ENCODE data around the gene ZCCHC3. TPM values are rescaled to one million over a fixed set of nuclear protein-coding genes. Genes with fewer than 3 reads are reported as not detected.

Gene ZCCHC3
- total RNA-seq, 2 donors from 2014 or later, result 16.3 to 27.0 TPM

DNA sequence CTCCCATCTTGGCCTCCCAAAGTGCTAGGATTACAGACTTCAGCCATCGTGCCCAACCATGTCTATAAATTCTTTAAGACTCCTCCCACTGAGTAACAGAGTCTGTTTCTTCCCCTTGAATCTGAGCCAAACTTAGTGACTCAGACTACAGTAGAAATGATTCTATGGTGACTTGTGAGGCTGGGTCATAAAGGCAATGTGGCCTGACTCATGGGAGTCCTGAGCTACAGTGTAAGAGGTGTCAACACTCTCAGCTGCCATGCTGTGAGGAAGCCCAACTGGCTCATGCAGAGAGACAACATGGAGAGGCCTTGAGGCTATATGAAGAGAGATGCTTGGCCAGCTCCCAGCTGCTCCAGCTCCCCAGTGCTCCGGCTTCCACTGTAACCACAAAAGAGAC lies 44.3 kb downstream of the ZCCHC3 start:
- DNase-seq (ENCODE audit: low spot score), result no peak
- no peaks in the 10 kb centered on the region for H3K27me3 ChIP-seq (replicated peaks; ENCODE audit: insufficient read depth)
- H3K36me3 ChIP-seq, result no peaks in the 10 kb centered on the region
- no peak for TF ChIP-seq POLR2A (IDR thresholded peaks at IDR 0.05)
- TF ChIP-seq POLR2AphosphoS5 (IDR thresholded peaks at IDR 0.05), result no peak
- TF ChIP-seq, protein P1, sequence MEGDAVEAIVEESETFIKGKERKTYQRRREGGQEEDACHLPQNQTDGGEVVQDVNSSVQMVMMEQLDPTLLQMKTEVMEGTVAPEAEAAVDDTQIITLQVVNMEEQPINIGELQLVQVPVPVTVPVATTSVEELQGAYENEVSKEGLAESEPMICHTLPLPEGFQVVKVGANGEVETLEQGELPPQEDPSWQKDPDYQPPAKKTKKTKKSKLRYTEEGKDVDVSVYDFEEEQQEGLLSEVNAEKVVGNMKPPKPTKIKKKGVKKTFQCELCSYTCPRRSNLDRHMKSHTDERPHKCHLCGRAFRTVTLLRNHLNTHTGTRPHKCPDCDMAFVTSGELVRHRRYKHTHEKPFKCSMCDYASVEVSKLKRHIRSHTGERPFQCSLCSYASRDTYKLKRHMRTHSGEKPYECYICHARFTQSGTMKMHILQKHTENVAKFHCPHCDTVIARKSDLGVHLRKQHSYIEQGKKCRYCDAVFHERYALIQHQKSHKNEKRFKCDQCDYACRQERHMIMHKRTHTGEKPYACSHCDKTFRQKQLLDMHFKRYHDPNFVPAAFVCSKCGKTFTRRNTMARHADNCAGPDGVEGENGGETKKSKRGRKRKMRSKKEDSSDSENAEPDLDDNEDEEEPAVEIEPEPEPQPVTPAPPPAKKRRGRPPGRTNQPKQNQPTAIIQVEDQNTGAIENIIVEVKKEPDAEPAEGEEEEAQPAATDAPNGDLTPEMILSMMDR (IDR thresholded peaks at IDR 0.05), result no peak
- intact Hi-C loops (cut with DNase I), result no loop called here
- H3K9me3 ChIP-seq, result no peaks in the 10 kb centered on the region
- peaks cover 9% of the 10 kb centered on the region for H3K4me1 ChIP-seq (replicated peaks)
- 54% methylated on average over 2 of the region's 2 CpGs for WGBS
- H3K4me3 ChIP-seq, result no peak overlapping the region
- no peak overlapping the region for H3K27ac ChIP-seq

DNA sequence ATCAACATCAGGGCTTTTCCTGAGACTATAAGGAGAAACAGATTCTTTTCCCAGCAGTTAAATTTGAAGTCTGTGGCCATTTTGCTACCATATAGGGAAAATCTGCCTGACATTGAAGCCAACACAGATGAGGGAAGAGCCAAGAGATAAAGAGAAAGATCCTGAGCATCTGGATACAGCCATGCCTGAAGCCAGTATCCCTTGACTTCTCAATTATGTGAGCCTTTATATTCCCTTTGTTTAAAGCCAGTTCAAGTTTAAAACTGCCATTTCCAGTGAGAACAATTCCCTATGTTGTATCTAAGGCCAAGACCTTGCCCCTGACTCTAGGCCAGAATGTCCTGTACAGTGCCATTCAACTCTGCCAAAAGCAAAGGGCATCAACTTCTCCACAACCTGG lies 45.7 kb downstream of the ZCCHC3 start:
- no peak overlapping the region for H3K27ac ChIP-seq
- TF ChIP-seq POLR2AphosphoS5 (IDR thresholded peaks at IDR 0.05), result no peak
- no peak for TF ChIP-seq POLR2A (IDR thresholded peaks at IDR 0.05)
- TF ChIP-seq, protein P1 (IDR thresholded peaks at IDR 0.05), result no peak
- no peaks in the 10 kb centered on the region for H3K9me3 ChIP-seq
- peaks cover 9% of the 10 kb centered on the region for H3K4me1 ChIP-seq (replicated peaks)
- intact Hi-C loops (cut with DNase I), result no loop called here
- H3K36me3 ChIP-seq, result no peaks in the 10 kb centered on the region
- H3K4me3 ChIP-seq, result no peak overlapping the region
- no peaks in the 10 kb centered on the region for H3K27me3 ChIP-seq (replicated peaks; ENCODE audit: insufficient read depth)
- no peak for DNase-seq (ENCODE audit: low spot score)

DNA sequence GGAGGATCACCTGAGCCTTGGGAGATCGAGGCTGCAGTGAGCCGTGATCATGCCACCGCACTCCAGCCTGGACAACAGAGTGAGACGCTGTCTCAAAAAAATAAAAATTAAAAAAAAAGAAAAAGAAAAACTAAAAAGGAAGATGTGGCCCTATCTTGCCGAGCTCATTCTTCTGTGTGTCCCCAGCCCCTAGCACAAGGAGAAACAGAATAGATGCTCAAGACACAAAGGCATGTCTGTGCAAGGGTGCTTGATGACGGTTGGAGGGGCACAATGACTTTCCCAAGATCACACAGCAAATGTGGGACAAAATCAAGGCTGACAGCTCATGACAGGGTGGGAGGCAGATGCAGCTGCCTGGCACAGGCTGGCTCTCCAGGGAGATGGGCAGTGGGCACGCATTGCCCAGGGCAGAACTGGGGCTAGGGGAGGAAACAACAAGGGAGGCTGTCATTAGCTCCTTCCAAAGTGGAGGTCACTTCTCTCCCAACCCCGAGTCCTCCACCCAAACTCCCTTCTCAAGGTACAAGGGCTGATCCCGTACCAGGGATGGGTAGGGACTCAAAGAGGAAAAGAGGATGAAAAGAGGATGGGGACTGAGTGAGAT lies 48.8 kb downstream of the ZCCHC3 start:
- WGBS, result 70% methylated on average over 9 of the region's 9 CpGs
- Histone ChIP-seq H3K4me3 (peak overlapping the region; percentile 57 to 62), H3K27me3 (replicated peaks; ENCODE audit: insufficient read depth) (no peaks in the 10 kb centered on the region), H3K4me1 (replicated peaks) (peaks cover 9% of the 10 kb centered on the region), H3K27ac (peak overlapping the region; percentile 94 to 97), H3K36me3 (no peaks in the 10 kb centered on the region), H3K9me3 (no peaks in the 10 kb centered on the region)
- no peak for DNase-seq (ENCODE audit: low spot score)
- intact Hi-C loops (cut with DNase I), result no loop called here
- TF ChIP-seq, protein P1 (IDR thresholded peaks at IDR 0.05), result no peak
- TF ChIP-seq POLR2A (IDR thresholded peaks at IDR 0.05) (no peak), POLR2AphosphoS5 (IDR thresholded peaks at IDR 0.05) (no peak)

DNA sequence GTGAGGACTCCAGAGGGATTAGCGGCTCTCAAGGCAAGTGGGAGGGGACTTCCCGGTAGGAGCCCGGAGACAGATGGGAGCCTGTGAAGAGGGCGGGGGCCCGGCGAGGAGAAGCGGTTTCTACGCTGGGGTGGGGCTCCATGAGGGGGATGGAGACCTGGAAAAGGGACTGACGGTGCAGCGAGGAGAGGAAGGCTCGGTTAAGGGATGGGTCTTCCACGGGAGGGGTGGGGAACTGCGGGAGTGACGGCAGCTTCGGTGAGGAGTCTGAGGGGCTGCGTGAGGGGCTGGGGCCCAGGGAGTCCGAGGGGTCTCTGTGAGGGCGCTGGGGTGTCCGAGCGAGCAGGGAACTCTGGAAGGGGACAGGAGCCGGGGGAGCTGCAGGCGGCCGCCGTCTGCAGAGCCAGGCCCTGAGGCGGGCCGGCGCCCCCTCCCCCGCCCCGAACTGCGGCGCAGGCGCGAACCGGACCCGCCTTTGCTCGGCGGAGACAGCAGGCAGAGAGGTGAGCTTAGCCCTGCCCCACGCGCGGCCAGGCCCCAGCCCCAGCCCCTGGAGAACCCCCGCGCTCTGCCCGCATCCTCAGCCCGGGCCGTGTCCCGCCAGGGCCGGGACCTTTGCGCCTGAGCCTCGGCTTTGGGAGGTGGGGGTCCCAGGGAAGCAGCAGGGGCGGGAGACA lies 49.4 kb downstream of the ZCCHC3 start, which contains the start of gene NRSN2:
TSS of gene NRSN2 (plus strand) at position 472 of the 677 bp plus-strand sequence. CDS start 2,533 bp downstream, outside the sequence.
- Histone ChIP-seq H3K9me3 (no peaks in the 10 kb centered on the region), H3K27me3 (replicated peaks; ENCODE audit: insufficient read depth) (no peaks in the 10 kb centered on the region), H3K4me3 (peak within 1 kb of the TSS; percentile 57 to 62), H3K36me3 (no peaks in the 10 kb centered on the region), H3K27ac (peak within 1 kb of the TSS; percentile 94 to 97), H3K4me1 (replicated peaks) (peaks cover 9% of the 10 kb centered on the region)
- 1% methylated on average over 50 of the region's 50 CpGs for WGBS
- intact Hi-C loops (cut with DNase I), result no loop called here
- DNase-seq (ENCODE audit: low spot score), result peak; percentile 47
- TF ChIP-seq POLR2AphosphoS5 (IDR thresholded peaks at IDR 0.05) (no peak), POLR2A (IDR thresholded peaks at IDR 0.05) (peak; percentile 65)

DNA sequence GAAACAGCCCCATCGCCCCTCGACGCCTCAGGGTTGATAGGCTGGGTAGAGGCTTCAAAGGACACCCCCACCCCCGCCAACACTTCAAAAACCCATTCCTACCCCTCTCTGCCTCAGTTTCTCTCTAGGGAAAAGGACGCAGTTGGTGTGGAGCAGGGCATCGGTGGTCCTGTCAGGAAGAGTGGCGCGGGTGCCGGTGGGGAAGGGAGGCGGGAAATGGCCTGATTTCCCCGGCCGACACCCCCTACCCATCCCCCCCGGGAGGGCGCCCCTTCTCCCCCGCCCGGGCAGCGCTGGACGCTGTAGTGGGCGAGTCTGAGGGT lies 49.9 kb downstream of the ZCCHC3 start:
- intact Hi-C loops (cut with DNase I), result no loop called here

More for the DNA sequence above, 49.9 kb downstream of the ZCCHC3 start:
- no peak for DNase-seq (ENCODE audit: low spot score)
- peaks cover 9% of the 10 kb centered on the region for H3K4me1 ChIP-seq (replicated peaks)
- no peaks in the 10 kb centered on the region for H3K27me3 ChIP-seq (replicated peaks; ENCODE audit: insufficient read depth)
- no peaks in the 10 kb centered on the region for H3K9me3 ChIP-seq
- WGBS, result 0% methylated on average over 19 of the region's 19 CpGs
- H3K36me3 ChIP-seq, result no peaks in the 10 kb centered on the region
- TF ChIP-seq POLR2AphosphoS5 (IDR thresholded peaks at IDR 0.05), result no peak
- TF ChIP-seq, protein P1 (IDR thresholded peaks at IDR 0.05), result no peak
- no peak for TF ChIP-seq POLR2A (IDR thresholded peaks at IDR 0.05)
- peak overlapping the region; percentile 94 to 97 for H3K27ac ChIP-seq
- peak overlapping the region; percentile 57 to 62 for H3K4me3 ChIP-seq
